ENCODE measurements around the gene PKD1L1. TPM values are rescaled to one million over a fixed set of nuclear protein-coding genes. Genes with fewer than 3 reads are reported as not detected.
A peak's percentile ranks its signal among the peaks of the same experiment; 100 is the strongest.

Gene PKD1L1
- total and polyA plus RNA-seq, 8 donors = 0.13 to 0.67 (median 0.34) TPM

GRCh38 chr7:47827351-47827756 is 120.9 kb downstream of the PKD1L1 start:
- H3K4me1 ChIP-seq = no peaks in the 10 kb centered on the region
- no peak for TF ChIP-seq CTCF (IDR thresholded peaks at IDR 0.05)
- DNase-seq = no peak
- intact Hi-C loops (cut with DNase I) = loop anchor here in 1 of 2 donors (10.0 kb wide), 1 partner anchor 543 kb away; no protein-coding TSS in a partner anchor
- no peak for ATAC-seq
- no peaks in the 10 kb centered on the region for H3K27me3 ChIP-seq
- no peaks in the 10 kb centered on the region for H3K36me3 ChIP-seq
- H3K4me3 ChIP-seq = no peak overlapping the region
- H3K9me3 ChIP-seq = no peaks in the 10 kb centered on the region
- no peak overlapping the region for H3K27ac ChIP-seq

GRCh38 chr7:47826754-47827153 is 121.5 kb downstream of the PKD1L1 start:
- Histone ChIP-seq H3K27ac (no peak overlapping the region), H3K4me3 (no peak overlapping the region), H3K9me3 (no peaks in the 10 kb centered on the region), H3K36me3 (no peaks in the 10 kb centered on the region), H3K4me1 (no peaks in the 10 kb centered on the region), H3K27me3 (no peaks in the 10 kb centered on the region)
- no peak for TF ChIP-seq CTCF (IDR thresholded peaks at IDR 0.05)
- intact Hi-C loops (cut with DNase I) = loop anchor here in 1 of 2 donors (10.0 kb wide), 1 partner anchor 542 kb away; no protein-coding TSS in a partner anchor
- ATAC-seq (no peak), DNase-seq (no peak)

GRCh38 chr7:47819607-47819920 is 128.7 kb downstream of the PKD1L1 start:
- TF ChIP-seq CTCF (IDR thresholded peaks at IDR 0.05) = no peak
- Histone ChIP-seq H3K9me3 (no peaks in the 10 kb centered on the region), H3K27ac (no peak overlapping the region), H3K4me1 (peaks cover 0 to 5% of the 10 kb centered on the region in 2 donors), H3K36me3 (no peaks in the 10 kb centered on the region), H3K4me3 (no peak overlapping the region), H3K27me3 (no peaks in the 10 kb centered on the region)
- ATAC-seq (no peak), DNase-seq (no peak)
- intact Hi-C loops (cut with DNase I) = no loop called here

GRCh38 chr7:47818796-47819606 is 129.3 kb downstream of the PKD1L1 start:
- intact Hi-C loops (cut with DNase I) = no loop called here
- ATAC-seq = peak; percentile 95
- no peak overlapping the region for H3K27ac ChIP-seq

More at GRCh38 chr7:47818796-47819606, 129.3 kb downstream of the PKD1L1 start:
- Histone ChIP-seq H3K9me3 (no peaks in the 10 kb centered on the region), H3K4me1 (peaks cover 0 to 10% of the 10 kb centered on the region in 2 donors), H3K4me3 (no peak overlapping the region), H3K36me3 (no peaks in the 10 kb centered on the region), H3K27me3 (no peaks in the 10 kb centered on the region)
- DNase-seq = peak in 3 of 4 donors; percentile 67 to 85 (median 73)
- TF ChIP-seq CTCF (IDR thresholded peaks at IDR 0.05) = peak; percentile 76 to 87
